ENCODE results near the gene ZBTB37.
"Not testable (repeated sequence)": the region's sequence is repeated elsewhere in the genome, so short reads cannot be mapped to it uniquely, and the experiment has no call there.

DNA sequence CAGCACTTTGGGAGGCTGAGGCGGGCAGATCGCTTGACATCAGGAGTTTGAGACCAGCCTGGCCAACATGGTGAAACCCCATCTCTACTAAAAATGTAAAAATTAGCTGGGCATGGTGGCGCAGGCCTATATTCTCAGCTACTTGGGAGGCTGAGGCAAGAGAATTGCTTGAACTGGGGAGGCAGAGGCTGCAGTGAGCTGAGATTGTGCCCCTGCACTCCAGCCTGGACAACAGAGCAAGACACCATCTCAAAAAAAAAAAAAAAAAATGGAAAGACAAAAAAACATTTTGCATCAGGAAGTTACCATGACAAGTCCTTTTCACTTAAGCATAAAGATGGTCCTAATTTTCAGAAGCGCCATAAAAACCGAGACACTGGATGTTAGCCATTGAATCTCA lies 62.4 kb downstream of the ZBTB37 start:
- TF ChIP-seq, protein P1, sequence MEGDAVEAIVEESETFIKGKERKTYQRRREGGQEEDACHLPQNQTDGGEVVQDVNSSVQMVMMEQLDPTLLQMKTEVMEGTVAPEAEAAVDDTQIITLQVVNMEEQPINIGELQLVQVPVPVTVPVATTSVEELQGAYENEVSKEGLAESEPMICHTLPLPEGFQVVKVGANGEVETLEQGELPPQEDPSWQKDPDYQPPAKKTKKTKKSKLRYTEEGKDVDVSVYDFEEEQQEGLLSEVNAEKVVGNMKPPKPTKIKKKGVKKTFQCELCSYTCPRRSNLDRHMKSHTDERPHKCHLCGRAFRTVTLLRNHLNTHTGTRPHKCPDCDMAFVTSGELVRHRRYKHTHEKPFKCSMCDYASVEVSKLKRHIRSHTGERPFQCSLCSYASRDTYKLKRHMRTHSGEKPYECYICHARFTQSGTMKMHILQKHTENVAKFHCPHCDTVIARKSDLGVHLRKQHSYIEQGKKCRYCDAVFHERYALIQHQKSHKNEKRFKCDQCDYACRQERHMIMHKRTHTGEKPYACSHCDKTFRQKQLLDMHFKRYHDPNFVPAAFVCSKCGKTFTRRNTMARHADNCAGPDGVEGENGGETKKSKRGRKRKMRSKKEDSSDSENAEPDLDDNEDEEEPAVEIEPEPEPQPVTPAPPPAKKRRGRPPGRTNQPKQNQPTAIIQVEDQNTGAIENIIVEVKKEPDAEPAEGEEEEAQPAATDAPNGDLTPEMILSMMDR (IDR thresholded peaks at IDR 0.05; ENCODE audit: low read depth, low read length, missing input control): not testable (repeated sequence)
- not testable (repeated sequence) for TF ChIP-seq YY1 (IDR thresholded peaks at IDR 0.05); RAD21 (IDR thresholded peaks at IDR 0.05); HNF4A (conservative IDR thresholded peaks at IDR 0.05); HNF4G (IDR thresholded peaks at IDR 0.05); TAF1 (conservative IDR thresholded peaks at IDR 0.05); GABPA (IDR thresholded peaks at IDR 0.05 in 1 of 2, conservative IDR thresholded peaks at IDR 0.05 in 1 of 2); EGR1 (IDR thresholded peaks at IDR 0.05; ENCODE audit: low read depth in 2 of 2); SP1 (IDR thresholded peaks at IDR 0.05); RXRA (IDR thresholded peaks at IDR 0.05)
- TF ChIP-seq, protein P2, sequence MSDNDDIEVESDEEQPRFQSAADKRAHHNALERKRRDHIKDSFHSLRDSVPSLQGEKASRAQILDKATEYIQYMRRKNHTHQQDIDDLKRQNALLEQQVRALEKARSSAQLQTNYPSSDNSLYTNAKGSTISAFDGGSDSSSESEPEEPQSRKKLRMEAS (IDR thresholded peaks at IDR 0.05): not testable (repeated sequence)
- TF ChIP-seq, protein P3, sequence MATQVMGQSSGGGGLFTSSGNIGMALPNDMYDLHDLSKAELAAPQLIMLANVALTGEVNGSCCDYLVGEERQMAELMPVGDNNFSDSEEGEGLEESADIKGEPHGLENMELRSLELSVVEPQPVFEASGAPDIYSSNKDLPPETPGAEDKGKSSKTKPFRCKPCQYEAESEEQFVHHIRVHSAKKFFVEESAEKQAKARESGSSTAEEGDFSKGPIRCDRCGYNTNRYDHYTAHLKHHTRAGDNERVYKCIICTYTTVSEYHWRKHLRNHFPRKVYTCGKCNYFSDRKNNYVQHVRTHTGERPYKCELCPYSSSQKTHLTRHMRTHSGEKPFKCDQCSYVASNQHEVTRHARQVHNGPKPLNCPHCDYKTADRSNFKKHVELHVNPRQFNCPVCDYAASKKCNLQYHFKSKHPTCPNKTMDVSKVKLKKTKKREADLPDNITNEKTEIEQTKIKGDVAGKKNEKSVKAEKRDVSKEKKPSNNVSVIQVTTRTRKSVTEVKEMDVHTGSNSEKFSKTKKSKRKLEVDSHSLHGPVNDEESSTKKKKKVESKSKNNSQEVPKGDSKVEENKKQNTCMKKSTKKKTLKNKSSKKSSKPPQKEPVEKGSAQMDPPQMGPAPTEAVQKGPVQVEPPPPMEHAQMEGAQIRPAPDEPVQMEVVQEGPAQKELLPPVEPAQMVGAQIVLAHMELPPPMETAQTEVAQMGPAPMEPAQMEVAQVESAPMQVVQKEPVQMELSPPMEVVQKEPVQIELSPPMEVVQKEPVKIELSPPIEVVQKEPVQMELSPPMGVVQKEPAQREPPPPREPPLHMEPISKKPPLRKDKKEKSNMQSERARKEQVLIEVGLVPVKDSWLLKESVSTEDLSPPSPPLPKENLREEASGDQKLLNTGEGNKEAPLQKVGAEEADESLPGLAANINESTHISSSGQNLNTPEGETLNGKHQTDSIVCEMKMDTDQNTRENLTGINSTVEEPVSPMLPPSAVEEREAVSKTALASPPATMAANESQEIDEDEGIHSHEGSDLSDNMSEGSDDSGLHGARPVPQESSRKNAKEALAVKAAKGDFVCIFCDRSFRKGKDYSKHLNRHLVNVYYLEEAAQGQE (IDR thresholded peaks at IDR 0.05): not testable (repeated sequence)
- TF ChIP-seq, protein P4, sequence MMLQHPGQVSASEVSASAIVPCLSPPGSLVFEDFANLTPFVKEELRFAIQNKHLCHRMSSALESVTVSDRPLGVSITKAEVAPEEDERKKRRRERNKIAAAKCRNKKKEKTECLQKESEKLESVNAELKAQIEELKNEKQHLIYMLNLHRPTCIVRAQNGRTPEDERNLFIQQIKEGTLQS (IDR thresholded peaks at IDR 0.05): not testable (repeated sequence)
